DND-41 (cell line): Measurements from ENCODE around the gene HSPA12B.

ENCODE experiments used
- ATAC-seq: fragments of 200-7000 bp; cut with Tn5 transposase; 3 replicates; pipeline ENCODE4 v1.9.1; 2021; ENCODE audit warnings: low read depth; ENCODE audit not compliant: insufficient read depth
- DNase-seq: peaks from one replicate; pipeline ENCODE4 v3.0.0-alpha.2; 2020
- H2AFZ ChIP-seq: 2 replicates; pipeline ENCODE4 v1.6.0; 2012; ENCODE audit warnings: low read depth, low read length
- H3K27ac ChIP-seq: 2 replicates; pipeline ENCODE4 v1.5.1; 2012; ENCODE audit warnings: low read length, inconsistent platforms
- H3K27me3 ChIP-seq: fragments of 200-600 bp; sonication (generic); 2 replicates; pipeline ENCODE4 v1.6.0; 2012; ENCODE audit warnings: low read length, mild to moderate bottlenecking, inconsistent platforms; ENCODE audit not compliant: insufficient read depth, poor library complexity
- H3K36me3 ChIP-seq: 2 replicates; pipeline ENCODE4 v1.5.1; 2012; ENCODE audit warnings: low read length, inconsistent platforms; ENCODE audit not compliant: insufficient read depth
- H3K4me1 ChIP-seq: 2 replicates; pipeline ENCODE4 v1.5.1; 2012; ENCODE audit warnings: mild to moderate bottlenecking, low read length; ENCODE audit not compliant: insufficient read depth
- H3K4me2 ChIP-seq: 2 replicates; pipeline ENCODE4 v1.6.0; 2012; ENCODE audit warnings: mild to moderate bottlenecking, moderate library complexity, low read length, inconsistent platforms; ENCODE audit not compliant: insufficient read depth
- H3K4me3 ChIP-seq, 2 experiments: fragments of 200-600 bp in 1 of 2; shearing (Covaris generic) in 1 of 2; 2 replicates each; pipeline ENCODE4 v1.5.1; 2012 to 2016; ENCODE audit warnings: inconsistent platforms in 2 of 2, low read length in 2 of 2, mild to moderate bottlenecking in 2 of 2, low read depth in 1 of 2, moderate library complexity in 1 of 2
- H3K79me2 ChIP-seq: 2 replicates; pipeline ENCODE4 v1.6.0; 2012; ENCODE audit warnings: low read length, inconsistent platforms; ENCODE audit not compliant: insufficient read depth
- H3K9ac ChIP-seq: 2 replicates; pipeline ENCODE4 v1.6.0; 2012; ENCODE audit warnings: low read depth, mild to moderate bottlenecking, inconsistent platforms, low read length, moderate library complexity
- H3K9me3 ChIP-seq: 2 replicates; pipeline ENCODE4 v1.5.1; 2012; ENCODE audit warnings: low read length, moderate library complexity, mild to moderate bottlenecking, inconsistent platforms; ENCODE audit not compliant: insufficient read depth, severe bottlenecking
- H4K20me1 ChIP-seq: 2 replicates; pipeline ENCODE4 v1.6.0; 2012; ENCODE audit warnings: low read length; ENCODE audit not compliant: insufficient read depth
- EZH2 ChIP-seq: IDR thresholded peaks from 3 replicates; pipeline ENCODE4 v1.6.1; 2012; ENCODE audit warnings: borderline replicate concordance, low read depth, mild to moderate bottlenecking, moderate library complexity, low read length, inconsistent platforms; ENCODE audit not compliant: severe bottlenecking
- TF ChIP-seq, protein P1 (sequence below): IDR thresholded peaks from 2 replicates; pipeline ENCODE4 v1.5.1; 2012; ENCODE audit warnings: borderline replicate concordance, low read length, moderate library complexity, mild to moderate bottlenecking; ENCODE audit not compliant: poor library complexity, severe bottlenecking; ENCODE audit errors: extremely low read depth

Gene HSPA12B

DNA sequence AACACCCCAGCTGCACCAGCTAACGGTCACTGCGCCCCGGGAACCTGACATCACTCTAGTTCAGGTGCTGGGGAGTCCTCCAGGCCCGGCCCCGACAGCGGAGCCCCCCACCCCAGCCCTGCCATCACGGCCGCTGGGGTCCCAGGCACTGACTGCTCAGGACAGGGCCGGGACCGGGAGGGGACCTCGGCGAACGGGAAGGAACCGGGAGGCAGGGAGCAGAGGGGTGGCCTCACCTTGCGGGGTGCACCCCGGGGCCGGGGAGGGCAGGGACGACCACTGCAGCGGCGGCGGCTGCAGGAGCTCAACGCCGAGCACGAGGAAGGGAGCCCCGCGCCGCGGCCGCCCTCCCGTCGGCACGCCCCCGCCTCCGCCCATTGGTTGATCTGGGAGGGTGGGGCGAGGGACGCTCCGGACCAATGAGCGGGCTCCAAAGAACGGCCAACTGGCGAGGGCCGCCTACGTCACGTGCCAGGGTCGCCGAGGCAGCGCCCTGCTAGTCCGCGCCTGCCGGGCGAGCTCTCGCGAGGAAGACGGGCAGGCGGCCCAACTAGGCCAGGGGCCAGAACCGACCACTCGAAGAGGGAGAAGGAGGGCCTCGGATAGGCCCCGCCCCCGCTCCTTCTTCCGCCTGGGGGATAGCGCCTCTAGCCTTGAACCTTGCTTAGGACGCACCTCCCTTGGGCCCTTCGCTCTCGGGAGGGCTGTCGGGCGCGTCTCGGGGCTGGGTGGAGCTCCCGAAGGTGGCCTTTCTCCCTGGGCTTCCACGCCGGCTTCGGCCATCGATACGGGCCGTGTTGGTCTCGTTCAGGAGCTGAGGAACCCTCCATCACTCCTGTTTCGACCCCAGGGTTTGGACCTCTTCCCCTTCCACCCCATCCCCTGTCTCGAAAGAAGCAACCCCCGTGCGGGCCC lies 35.2 kb downstream of the HSPA12B start, which contains the start of gene ADISSP:
Gene ADISSP (minus strand): TSS at position 327 of the 915 bp plus-strand sequence. CDS start 7,653 bp downstream, outside the sequence.
- TF ChIP-seq, protein P1, sequence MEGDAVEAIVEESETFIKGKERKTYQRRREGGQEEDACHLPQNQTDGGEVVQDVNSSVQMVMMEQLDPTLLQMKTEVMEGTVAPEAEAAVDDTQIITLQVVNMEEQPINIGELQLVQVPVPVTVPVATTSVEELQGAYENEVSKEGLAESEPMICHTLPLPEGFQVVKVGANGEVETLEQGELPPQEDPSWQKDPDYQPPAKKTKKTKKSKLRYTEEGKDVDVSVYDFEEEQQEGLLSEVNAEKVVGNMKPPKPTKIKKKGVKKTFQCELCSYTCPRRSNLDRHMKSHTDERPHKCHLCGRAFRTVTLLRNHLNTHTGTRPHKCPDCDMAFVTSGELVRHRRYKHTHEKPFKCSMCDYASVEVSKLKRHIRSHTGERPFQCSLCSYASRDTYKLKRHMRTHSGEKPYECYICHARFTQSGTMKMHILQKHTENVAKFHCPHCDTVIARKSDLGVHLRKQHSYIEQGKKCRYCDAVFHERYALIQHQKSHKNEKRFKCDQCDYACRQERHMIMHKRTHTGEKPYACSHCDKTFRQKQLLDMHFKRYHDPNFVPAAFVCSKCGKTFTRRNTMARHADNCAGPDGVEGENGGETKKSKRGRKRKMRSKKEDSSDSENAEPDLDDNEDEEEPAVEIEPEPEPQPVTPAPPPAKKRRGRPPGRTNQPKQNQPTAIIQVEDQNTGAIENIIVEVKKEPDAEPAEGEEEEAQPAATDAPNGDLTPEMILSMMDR = peak; percentile 43
- TF ChIP-seq EZH2 = no peak
- peak; percentile 91 for ATAC-seq
- no peaks in the 10 kb centered on the region for H3K27me3 ChIP-seq
- peak within 1 kb of the TSS; percentile 93 for H3K9ac ChIP-seq
- no peaks in the 10 kb centered on the region for H3K9me3 ChIP-seq
- H3K79me2 ChIP-seq = peaks cover 42% of the 10 kb centered on the region
- peak within 1 kb of the TSS; percentile 92 for H3K27ac ChIP-seq
- H2AFZ ChIP-seq = peak within 1 kb of the TSS; percentile 97
- peak; percentile 99 for DNase-seq
- H3K4me1 ChIP-seq = peaks cover 46% of the 10 kb centered on the region
- peak within 1 kb of the TSS; percentile 100 for H3K4me2 ChIP-seq
- H4K20me1 ChIP-seq = peaks cover 21% of the 10 kb centered on the region; the same call in 1 of the 2 replicates
- peaks cover 5% of the 10 kb centered on the region; the same call in 1 of the 2 replicates for H3K36me3 ChIP-seq
- H3K4me3 ChIP-seq = peak within 1 kb of the TSS; percentile 83 to 92

DNA sequence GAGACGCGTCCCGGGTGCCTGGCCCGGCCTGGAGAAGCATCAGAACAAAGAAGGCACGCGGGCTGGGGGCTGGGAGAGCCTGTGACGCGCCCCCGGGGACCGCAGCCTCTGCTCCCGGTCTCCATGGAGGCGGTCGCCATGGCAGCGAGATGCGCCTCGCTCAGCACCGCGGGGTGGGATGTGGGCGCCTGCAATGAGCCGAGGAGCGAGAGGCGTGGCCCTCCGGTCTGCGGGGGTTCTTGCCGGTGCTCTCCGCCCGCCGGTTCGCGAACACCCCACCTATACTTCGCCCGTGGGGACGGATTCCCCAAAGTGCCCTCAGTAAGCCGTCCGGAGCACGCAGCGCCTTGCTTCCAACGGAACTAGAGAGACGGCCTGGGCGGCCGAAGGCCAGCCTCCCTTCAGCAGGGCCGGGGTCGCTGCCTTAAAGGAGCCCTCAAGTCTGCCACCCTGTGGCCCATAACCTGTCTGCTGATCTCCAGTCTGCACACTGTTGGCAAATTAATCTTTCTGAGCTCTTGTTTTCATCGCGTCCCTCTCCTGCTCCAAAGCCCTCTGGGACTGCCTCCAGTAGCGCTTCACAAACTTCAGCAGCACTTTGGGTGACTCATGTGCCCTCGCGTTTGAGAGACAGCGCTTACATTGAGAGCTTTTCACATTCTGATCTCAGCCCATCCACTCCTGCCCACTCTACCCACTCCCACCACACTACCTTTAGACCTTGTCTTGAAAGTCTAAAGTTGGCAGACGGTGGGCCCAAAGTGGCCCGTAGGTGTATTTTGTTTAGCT lies 36.1 kb downstream of the HSPA12B start:
- no peak for TF ChIP-seq EZH2
- TF ChIP-seq, protein P1 = peak; percentile 78
- H3K79me2 ChIP-seq = peaks cover 42% of the 10 kb centered on the region
- no peaks in the 10 kb centered on the region for H3K27me3 ChIP-seq
- H3K4me1 ChIP-seq = peaks cover 46% of the 10 kb centered on the region
- H3K4me2 ChIP-seq = peak overlapping the region; percentile 100
- H3K4me3 ChIP-seq = peak overlapping the region; percentile 63 to 92
- DNase-seq (peak; percentile 93), ATAC-seq (peak; percentile 71)
- peaks cover 21% of the 10 kb centered on the region; the same call in 1 of the 2 replicates for H4K20me1 ChIP-seq
- H3K36me3 ChIP-seq = peaks cover 5% of the 10 kb centered on the region; the same call in 1 of the 2 replicates
- peak overlapping the region; percentile 93 for H3K9ac ChIP-seq
- peak overlapping the region; percentile 92 for H3K27ac ChIP-seq
- H3K9me3 ChIP-seq = no peaks in the 10 kb centered on the region
- peak overlapping the region; percentile 97 for H2AFZ ChIP-seq

DNA sequence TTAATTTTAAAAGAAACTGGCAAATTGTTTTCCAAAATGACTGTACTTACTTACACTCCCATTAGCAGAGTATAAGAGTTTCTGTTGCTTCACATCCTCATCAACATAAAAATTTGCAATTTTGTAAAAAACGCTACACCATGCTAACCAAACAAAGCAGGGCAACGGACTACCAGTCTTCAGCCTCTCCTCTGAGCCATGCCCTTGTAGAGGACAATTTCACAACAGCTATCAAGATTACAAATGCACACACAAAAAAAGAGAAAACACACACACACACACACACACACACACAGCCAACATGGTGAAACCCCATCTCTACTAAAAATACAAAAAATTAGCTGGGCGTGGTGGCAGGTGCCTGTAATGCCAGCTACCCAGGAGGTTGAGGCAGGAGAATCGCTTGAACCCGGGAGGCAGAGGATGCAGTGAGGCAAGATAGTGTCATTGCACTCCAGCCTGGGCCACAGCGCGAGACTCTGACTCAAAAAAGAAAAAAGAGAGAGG lies 39.1 kb downstream of the HSPA12B start:
- H3K4me2 ChIP-seq = no peak overlapping the region
- no peak overlapping the region for H3K27ac ChIP-seq
- no peak overlapping the region for H3K9ac ChIP-seq
- H3K36me3 ChIP-seq = no peaks in the 10 kb centered on the region
- DNase-seq (no peak), ATAC-seq (no peak)
- no peaks in the 10 kb centered on the region for H3K27me3 ChIP-seq
- H4K20me1 ChIP-seq = no peaks in the 10 kb centered on the region
- H3K79me2 ChIP-seq = peaks cover 12% of the 10 kb centered on the region
- no peak overlapping the region for H2AFZ ChIP-seq
- H3K4me3 ChIP-seq = no peak overlapping the region
- H3K9me3 ChIP-seq = no peaks in the 10 kb centered on the region
- TF ChIP-seq, protein P1 = no peak
- H3K4me1 ChIP-seq = peaks cover 23% of the 10 kb centered on the region
